Osteocyte (in vitro differentiated cells): ENCODE measurements around the gene TRIM8. TPM values are rescaled to one million over a fixed set of nuclear protein-coding genes. Genes with fewer than 3 reads are reported as not detected.
"Not testable (repeated sequence)": the region's sequence is repeated elsewhere in the genome, so short reads cannot be mapped to it uniquely, and the experiment has no call there.

ENCODE experiments used
- DNase-seq: peaks from one replicate; pipeline ENCODE4 v3.0.0; 2021; ENCODE audit warnings: mixed read lengths; ENCODE audit not compliant: unreplicated experiment; ENCODE audit errors: extremely low spot score
- H3K27ac Mint-ChIP-seq: one replicate; pipeline ENCODE4 v1.8.0; 2021; ENCODE audit warnings: mild to moderate bottlenecking, mixed read lengths; ENCODE audit not compliant: unreplicated experiment
- H3K27me3 Mint-ChIP-seq: one replicate; pipeline ENCODE4 v1.8.0; 2021; ENCODE audit warnings: mixed read lengths; ENCODE audit not compliant: unreplicated experiment
- H3K36me3 Mint-ChIP-seq: one replicate; pipeline ENCODE4 v1.8.0; 2021; ENCODE audit warnings: mixed read lengths; ENCODE audit not compliant: unreplicated experiment
- H3K4me1 Mint-ChIP-seq: one replicate; pipeline ENCODE4 v1.8.0; 2021; ENCODE audit warnings: mixed read lengths; ENCODE audit not compliant: unreplicated experiment
- H3K4me3 Mint-ChIP-seq: one replicate; pipeline ENCODE4 v1.8.0; 2021; ENCODE audit warnings: mild to moderate bottlenecking, moderate library complexity, mixed read lengths; ENCODE audit not compliant: unreplicated experiment
- H3K9me3 Mint-ChIP-seq: one replicate; pipeline ENCODE4 v1.8.0; 2021; ENCODE audit warnings: mixed read lengths; ENCODE audit not compliant: unreplicated experiment
- total RNA-seq: library from RNA; stranded (reverse); gene quantifications from 2 replicates; pipeline ENCODE4 v1.2.1, GENCODE V29; 2021
- TF ChIP-seq, protein P1 (sequence below): fragments of 200-600 bp; sonication (generic); IDR thresholded peaks from 2 replicates; pipeline ENCODE4 v1.5.0; 2021; ENCODE audit warnings: antibody characterized with exemption, mild to moderate bottlenecking, moderate library complexity

The TRIM8 gene
- total RNA-seq, 1 donor from 2014 or later: 63.9 TPM

DNA sequence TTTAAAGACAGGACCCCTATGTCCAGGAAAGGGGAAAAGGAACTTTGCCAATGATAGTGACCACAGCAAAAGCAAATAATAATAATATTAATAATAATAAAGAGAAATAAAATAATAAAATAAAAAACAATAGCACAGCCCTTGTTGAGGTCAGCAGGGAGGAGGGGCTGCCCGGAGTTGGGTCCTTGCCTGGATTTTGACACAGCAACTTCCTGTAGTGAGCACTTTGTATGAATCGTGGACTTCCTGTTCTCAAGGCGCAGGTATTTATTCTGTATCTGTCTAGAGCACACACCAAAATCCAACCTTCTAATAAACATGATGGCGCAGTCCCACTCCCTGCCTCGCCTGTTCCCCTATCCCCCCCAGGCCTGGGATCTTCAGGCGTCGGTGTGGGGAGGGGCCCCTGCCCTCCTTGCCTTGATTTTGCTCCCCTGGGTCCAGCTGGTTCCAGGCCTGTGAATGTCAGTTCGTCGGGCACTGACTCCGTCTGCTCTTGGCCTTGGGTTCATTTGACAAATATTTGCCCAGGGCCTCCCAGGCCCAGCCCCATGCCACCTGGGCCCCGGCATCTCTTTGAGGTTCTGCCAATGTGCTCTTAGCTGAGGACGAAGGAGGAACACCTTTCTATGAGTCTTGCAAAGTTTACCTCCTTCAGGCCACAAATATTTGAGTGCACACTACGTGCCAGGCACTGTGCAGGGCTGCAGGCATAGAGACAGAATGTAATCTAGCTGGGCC, 13.9 kb downstream of the TRIM8 start:
- Mint-ChIP-seq H3K27me3 (no peaks in the 10 kb centered on the region), H3K9me3 (no peaks in the 10 kb centered on the region), H3K4me1 (peaks cover 18% of the 10 kb centered on the region), H3K36me3 (peaks cover 22% of the 10 kb centered on the region), H3K27ac (no peak overlapping the region), H3K4me3 (no peak overlapping the region)
- TF ChIP-seq, protein P1, sequence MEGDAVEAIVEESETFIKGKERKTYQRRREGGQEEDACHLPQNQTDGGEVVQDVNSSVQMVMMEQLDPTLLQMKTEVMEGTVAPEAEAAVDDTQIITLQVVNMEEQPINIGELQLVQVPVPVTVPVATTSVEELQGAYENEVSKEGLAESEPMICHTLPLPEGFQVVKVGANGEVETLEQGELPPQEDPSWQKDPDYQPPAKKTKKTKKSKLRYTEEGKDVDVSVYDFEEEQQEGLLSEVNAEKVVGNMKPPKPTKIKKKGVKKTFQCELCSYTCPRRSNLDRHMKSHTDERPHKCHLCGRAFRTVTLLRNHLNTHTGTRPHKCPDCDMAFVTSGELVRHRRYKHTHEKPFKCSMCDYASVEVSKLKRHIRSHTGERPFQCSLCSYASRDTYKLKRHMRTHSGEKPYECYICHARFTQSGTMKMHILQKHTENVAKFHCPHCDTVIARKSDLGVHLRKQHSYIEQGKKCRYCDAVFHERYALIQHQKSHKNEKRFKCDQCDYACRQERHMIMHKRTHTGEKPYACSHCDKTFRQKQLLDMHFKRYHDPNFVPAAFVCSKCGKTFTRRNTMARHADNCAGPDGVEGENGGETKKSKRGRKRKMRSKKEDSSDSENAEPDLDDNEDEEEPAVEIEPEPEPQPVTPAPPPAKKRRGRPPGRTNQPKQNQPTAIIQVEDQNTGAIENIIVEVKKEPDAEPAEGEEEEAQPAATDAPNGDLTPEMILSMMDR: no peak
- no peak for DNase-seq

GRCh38 chr10:102658802-102659201, 14.5 kb downstream of the TRIM8 start:
- H3K4me3 Mint-ChIP-seq: no peak overlapping the region
- H3K36me3 Mint-ChIP-seq: peaks cover 18% of the 10 kb centered on the region
- no peaks in the 10 kb centered on the region for H3K9me3 Mint-ChIP-seq
- H3K27me3 Mint-ChIP-seq: no peaks in the 10 kb centered on the region
- peaks cover 17% of the 10 kb centered on the region for H3K4me1 Mint-ChIP-seq
- H3K27ac Mint-ChIP-seq: no peak overlapping the region
- TF ChIP-seq, protein P1: no peak
- no peak for DNase-seq

- Mint-ChIP-seq H3K27me3 (no peaks in the 10 kb centered on the region), H3K36me3 (peaks cover 9% of the 10 kb centered on the region), H3K27ac (no peak overlapping the region), H3K4me1 (peaks cover 17% of the 10 kb centered on the region), H3K9me3 (no peaks in the 10 kb centered on the region), H3K4me3 (no peak overlapping the region)
- TF ChIP-seq, protein P1: no peak
- no peak for DNase-seq
Measured at GRCh38 chr10:102660888-102661657, 16.8 kb downstream of the TRIM8 start.

- Mint-ChIP-seq H3K27me3 (no peaks in the 10 kb centered on the region), H3K27ac (no peak overlapping the region), H3K36me3 (peaks cover 9% of the 10 kb centered on the region), H3K4me1 (peaks cover 17% of the 10 kb centered on the region), H3K4me3 (no peak overlapping the region), H3K9me3 (no peaks in the 10 kb centered on the region)
- TF ChIP-seq, protein P1: no peak
- DNase-seq: no peak
Measured at GRCh38 chr10:102661658-102662028, 17.4 kb downstream of the TRIM8 start.

- TF ChIP-seq, protein P1: no peak
- Mint-ChIP-seq H3K27ac (no peak overlapping the region), H3K9me3 (no peaks in the 10 kb centered on the region), H3K4me3 (no peak overlapping the region), H3K4me1 (peaks cover 33% of the 10 kb centered on the region), H3K36me3 (no peaks in the 10 kb centered on the region), H3K27me3 (no peaks in the 10 kb centered on the region)
- no peak for DNase-seq
Measured at GRCh38 chr10:102665904-102666509, 21.7 kb downstream of the TRIM8 start.

DNA sequence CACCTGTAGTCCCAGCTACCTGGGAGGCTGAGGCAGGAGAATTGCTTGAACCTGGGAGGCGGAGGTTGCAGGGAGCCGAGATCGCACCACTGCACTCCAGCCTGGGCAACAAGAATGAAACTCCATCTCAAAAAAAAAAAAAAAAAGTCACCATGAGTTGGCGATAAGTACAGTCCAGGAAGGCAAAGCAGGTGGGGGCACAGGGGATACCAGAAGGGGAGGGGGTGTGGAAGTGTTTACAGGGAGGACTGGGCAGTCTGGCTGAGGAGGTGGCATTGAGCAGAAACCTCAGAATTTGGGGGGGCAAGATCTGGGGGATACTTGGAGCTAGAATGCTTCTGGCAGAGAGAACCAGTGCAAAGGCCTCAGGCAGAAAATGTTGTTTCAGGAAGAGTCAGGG, 23.1 kb downstream of the TRIM8 start:
- not testable (repeated sequence) for H3K4me3 Mint-ChIP-seq, DNase-seq, H3K27me3 Mint-ChIP-seq, H3K27ac Mint-ChIP-seq, H3K9me3 Mint-ChIP-seq, H3K36me3 Mint-ChIP-seq
- H3K4me1 Mint-ChIP-seq: peaks cover 23% of the 10 kb centered on the region
